ENCODE data around the gene CFAP92.

CFAP92 gene

GRCh38 chr3:128993461-128994172, at the start of gene CFAP92:
TSS of gene CFAP92 (minus strand) at chr3:128994076. CDS start at chr3:128993304, 772 bp downstream.
- FAIRE-seq = no peak

- FAIRE-seq = no peak
These were observed 46.9 kb upstream of the CFAP92 start for GRCh38 chr3:129040579-129041300.

- FAIRE-seq = no peak
These were observed 46.1 kb upstream of the CFAP92 start for GRCh38 chr3:129040039-129040336.

- no peak for FAIRE-seq
These were observed 45.6 kb upstream of the CFAP92 start for GRCh38 chr3:129039271-129040038.

- no peak for FAIRE-seq
These were observed 44.4 kb upstream of the CFAP92 start for GRCh38 chr3:129038121-129038855.

GRCh38 chr3:129037093-129037419, 43.2 kb upstream of the CFAP92 start:
- FAIRE-seq = no peak

GRCh38 chr3:129036222-129037092, 42.6 kb upstream of the CFAP92 start:
- no peak for FAIRE-seq

GRCh38 chr3:129035360-129036221, 41.7 kb upstream of the CFAP92 start:
- FAIRE-seq = no peak

GRCh38 chr3:129034642-129035041, 40.8 kb upstream of the CFAP92 start:
- FAIRE-seq = no peak

- no peak for FAIRE-seq
These were observed 39.9 kb upstream of the CFAP92 start for GRCh38 chr3:129033633-129034321.

- FAIRE-seq = no peak
These were observed 39.3 kb upstream of the CFAP92 start for GRCh38 chr3:129033151-129033550.

GRCh38 chr3:129032716-129033115, 38.8 kb upstream of the CFAP92 start:
- FAIRE-seq = no peak

- no peak for FAIRE-seq
These were observed 37.8 kb upstream of the CFAP92 start for GRCh38 chr3:129031476-129032215.

- no peak for FAIRE-seq
These were observed 36.7 kb upstream of the CFAP92 start for GRCh38 chr3:129030611-129031010.

GRCh38 chr3:129028866-129029265, 35.0 kb upstream of the CFAP92 start:
- FAIRE-seq = no peak

- no peak for FAIRE-seq
These were observed 33.6 kb upstream of the CFAP92 start for GRCh38 chr3:129027544-129027880.

- FAIRE-seq = no peak
These were observed 33.1 kb upstream of the CFAP92 start for GRCh38 chr3:129026728-129027543.

- FAIRE-seq = no peak
These were observed 32.0 kb upstream of the CFAP92 start for GRCh38 chr3:129025691-129026435.

Data from colon (tissue), 2 donors.